GM18951 (cell line): ENCODE results near the gene MAP10.

Experiments
- POLR2A ChIP-seq: IDR thresholded peaks from 4 replicates; pipeline ENCODE4 v1.6.1; 2011; ENCODE audit warnings: mild to moderate bottlenecking; ENCODE audit not compliant: insufficient read length, insufficient read depth; ENCODE audit errors: extremely low read depth
- in situ Hi-C: fragments of 300-500 bp; cut with MboI; formaldehyde crosslinking; loops from one replicate; pipeline ENCODE4 v1.12.0; 2022; ENCODE audit warnings: low sequenced_read_pairs, mixed read lengths, inconsistent platforms; ENCODE audit not compliant: unreplicated experiment

The MAP10 gene

GRCh38 chr1:232856541-232856940, 51.3 kb downstream of the MAP10 start:
- no peak for TF ChIP-seq POLR2A
- in situ Hi-C loops = no loop called here
